HG03457 (cell line): ENCODE data around the gene MPHOSPH10.
"Not testable (repeated sequence)": the region's sequence is repeated elsewhere in the genome, so short reads cannot be mapped to it uniquely, and the experiment has no call there.

ENCODE experiments used
- ATAC-seq: cut with Tn5 transposase; IDR thresholded peaks from one replicate; pipeline ENCODE4 v1.9.1; 2021; ENCODE audit warnings: moderate number of reproducible peaks; ENCODE audit not compliant: unreplicated experiment

The MPHOSPH10 gene

DNA sequence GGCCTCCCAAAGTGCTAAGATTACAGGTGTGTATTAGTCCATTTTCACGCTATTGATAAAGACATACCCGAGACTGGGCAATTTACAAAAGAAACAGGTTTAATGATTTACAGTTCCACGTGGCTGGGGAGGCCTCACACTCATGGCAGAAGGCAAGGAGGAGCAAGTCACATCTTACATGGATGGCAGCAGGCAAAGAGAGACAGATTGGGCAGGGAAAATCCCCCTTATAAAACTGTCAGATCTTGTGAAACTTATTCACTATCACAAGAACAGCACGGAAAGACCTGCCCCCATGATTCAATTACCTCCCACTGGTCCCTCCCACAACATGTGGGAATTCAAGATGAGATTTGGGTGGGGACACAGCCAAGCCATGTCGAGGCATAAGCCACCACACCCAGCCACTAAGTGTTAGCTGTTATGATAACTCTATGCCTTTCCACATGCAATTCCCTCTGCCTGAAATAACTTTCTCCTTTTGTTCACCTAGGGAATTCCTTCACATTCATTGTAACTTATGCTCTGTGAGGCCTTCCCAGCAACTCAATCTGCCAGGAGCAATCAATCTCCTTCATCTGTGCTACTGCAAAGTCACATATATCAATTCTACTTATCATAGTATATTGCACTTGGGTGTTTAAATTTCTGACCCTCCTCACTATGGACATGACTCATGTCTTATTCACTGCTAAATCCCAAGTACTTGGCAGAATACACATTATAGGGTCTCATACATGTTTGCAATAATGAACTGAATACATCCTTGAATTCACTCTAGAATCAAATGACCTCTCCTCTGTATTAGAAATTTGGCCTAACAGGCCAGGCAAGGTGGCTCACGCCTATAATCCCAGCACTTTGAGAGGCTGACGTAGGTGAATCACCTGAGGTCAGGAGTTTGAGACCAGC is 7.8 kb upstream of the MPHOSPH10 start:
- no peak for ATAC-seq

- no peak for ATAC-seq
These were observed 4.7 kb upstream of the MPHOSPH10 start for GRCh38 chr2:71125506-71126294.

GRCh38 chr2:71126957-71127356 is 3.5 kb upstream of the MPHOSPH10 start:
- ATAC-seq, result no peak

- ATAC-seq, result no peak
These were observed 1.1 kb upstream of the MPHOSPH10 start for GRCh38 chr2:71129114-71129901.

GRCh38 chr2:71129902-71130151 is 607 bp upstream of the MPHOSPH10 start:
- peak; percentile 36 for ATAC-seq

DNA sequence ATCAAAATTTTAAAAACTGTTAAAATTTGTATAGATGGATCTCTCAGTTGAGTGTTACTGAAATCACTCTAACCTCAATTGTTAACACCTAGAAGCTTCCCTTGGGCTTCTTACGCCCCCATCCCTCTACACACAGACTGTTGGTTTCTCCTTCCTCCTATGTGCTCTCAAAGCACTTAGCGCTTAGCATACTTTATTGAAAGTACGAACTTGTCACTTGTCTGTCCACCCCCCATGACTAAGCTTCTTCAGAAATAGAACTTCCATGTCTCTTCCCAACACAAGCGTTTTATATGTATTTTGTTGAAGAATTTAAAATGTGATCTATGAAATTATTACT is 441 bp downstream of the MPHOSPH10 start:
- peak; percentile 13 for ATAC-seq

DNA sequence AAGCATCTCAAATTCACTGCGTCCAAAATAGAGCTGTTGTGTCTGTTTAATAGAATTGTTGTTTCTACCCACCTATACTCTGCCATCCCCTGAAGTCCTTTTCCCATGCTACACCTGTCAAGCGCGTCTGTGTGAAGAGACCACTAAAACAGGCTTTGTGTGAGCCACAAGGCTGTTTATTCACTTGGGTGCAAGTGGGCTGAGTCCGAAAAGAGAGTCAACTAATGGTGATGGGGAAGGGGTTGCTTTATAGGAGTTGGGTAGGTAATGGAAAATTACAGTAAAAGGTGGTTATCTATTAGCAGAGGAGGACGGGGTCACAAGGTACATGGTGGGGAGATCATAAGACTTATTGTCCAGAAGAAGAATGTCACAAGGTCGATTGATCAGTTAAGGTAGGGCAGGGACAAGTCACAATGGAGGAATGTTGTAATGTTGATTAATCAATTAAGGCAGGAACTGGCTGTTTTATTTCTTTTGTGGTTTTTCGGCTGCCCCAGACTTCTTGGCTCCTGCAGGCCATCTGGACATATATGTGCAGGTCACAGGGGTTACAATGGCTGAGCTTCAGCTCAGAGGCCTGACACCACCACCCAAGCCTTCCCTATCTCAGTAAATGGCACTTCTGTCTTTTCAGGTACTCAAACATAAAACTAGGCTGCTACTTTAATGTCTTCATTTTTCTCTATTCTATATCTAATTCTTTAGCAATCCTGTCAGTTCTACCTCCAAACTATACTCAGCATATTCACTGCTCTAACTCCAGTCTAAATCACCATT is 1.1 kb downstream of the MPHOSPH10 start:
- not testable (repeated sequence) for ATAC-seq

DNA sequence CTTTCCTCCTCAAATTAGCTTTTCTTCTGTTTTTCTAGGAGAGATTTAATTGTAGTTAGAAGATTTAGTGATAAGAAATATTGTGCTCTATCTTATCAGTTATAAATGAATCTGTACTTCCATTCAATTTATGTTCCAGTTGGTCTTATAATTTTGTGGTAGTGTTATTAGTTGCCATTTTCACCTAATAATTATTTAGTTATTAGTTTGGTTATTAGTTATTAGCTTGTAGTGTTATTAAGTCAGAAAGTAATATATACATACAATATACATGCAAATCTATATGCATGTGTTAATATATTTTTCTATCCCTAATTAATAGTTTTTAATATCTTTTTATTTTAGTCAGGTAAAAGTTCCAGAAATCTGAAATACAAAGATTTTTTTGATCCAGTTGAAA is 3.2 kb downstream of the MPHOSPH10 start:
- no peak for ATAC-seq

GRCh38 chr2:71136174-71136573 is 5.7 kb downstream of the MPHOSPH10 start:
- ATAC-seq, result no peak

DNA sequence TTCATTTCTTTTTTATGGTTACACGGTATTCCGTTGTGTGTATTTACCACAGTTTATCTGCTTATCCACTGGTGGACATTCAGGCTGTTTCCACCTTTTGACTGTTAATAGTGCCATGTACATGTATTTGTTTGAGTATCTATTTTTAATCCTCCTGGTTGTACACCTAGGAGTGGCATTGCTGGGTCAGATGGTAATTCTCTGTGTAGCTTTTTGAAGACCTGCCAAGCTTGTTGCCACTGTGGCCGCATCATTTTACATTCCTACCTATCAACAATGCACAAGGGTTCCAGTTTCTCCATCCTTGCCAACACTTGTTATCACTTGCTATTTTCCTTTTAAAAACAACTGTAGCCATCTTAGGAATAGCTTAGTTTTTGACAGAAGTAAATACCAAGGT is 13.3 kb downstream of the MPHOSPH10 start:
- ATAC-seq, result no peak

GRCh38 chr2:71148506-71149063 is 18.2 kb downstream of the MPHOSPH10 start:
- ATAC-seq, result no peak

DNA sequence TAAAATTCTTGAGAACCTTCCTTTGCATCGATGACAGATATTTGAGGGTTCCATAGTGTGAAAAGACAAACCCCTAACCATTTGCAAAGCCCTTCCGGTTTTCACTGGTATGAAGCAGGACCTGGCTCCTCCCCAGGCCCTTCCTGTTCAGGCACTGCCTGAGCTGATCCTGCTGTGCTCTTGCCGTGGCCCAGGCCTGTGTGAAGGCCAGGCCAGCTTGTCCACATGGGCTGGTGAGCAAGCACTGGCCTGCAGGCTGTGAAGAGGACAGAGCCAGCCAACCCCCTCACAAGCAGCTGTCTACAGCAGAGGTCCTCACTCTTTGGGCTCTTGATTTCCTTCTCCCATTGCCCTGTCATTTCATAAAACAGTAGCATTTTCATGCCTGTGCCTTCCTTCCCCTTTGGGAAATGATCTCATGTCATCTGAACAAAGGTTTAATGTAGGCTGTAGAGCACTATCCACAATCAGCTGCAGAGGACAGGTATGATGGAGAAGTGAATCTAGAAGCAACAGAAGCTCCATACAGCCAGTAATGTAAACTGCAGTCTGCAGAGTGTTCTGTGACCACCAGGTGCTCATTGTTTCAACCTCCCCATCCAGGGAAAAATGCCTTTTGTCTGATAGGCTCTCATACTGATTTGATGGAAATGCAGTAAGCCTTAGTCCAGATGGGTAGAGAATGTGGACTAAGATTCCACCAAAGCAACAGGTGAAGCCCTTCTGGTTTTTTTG is 19.8 kb downstream of the MPHOSPH10 start:
- ATAC-seq, result no peak

DNA sequence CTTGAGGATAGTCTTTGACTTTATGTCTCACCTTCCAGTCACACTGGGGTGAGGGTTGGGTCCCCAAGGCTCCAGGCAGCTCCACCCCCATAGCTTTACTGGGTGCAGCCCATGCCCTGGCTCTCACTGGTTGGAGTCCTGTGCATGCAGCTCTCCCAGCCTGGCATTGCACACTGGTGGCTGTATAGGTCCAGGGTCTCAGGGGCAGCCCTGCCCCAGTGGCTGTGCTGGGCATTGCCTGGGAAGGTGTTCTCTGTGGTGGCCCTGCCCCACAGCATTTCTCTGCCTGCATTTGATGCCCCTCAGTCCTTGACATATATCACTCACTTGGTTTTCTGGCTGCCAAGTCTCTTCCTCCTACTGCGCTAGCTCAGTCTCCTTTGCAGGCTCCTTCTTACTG is 21.2 kb downstream of the MPHOSPH10 start:
- no peak for ATAC-seq

DNA sequence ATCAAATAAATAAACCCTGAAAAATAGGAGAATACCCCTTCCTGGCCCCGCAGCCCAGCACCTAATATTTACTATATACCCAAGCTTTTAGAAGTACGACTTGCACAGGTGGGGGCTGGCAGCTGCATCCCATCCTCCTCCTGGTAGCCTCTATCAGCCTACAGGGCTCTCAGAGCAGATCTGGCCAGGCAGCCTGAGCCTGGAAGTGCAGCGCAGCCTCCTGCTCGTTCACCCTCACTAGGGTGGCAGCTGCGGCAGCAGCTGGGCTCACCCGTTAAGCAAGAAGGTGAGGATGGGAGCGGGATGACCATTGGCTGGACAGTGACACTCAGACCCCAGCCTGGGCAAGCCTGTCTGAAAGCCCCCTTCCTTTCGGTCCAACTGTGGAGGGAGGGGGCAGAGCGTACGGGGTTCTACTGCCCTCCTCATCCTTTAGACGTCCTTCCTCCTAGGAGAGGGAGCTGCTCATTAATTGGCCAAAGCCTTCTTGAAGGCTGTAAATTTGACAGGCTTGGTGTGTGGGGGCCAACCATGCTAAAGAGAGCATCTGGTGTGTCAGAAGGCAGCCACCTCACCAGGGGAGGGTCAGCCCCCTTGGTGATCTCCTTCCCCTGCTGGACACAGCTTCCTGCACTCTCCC is 23.3 kb downstream of the MPHOSPH10 start:
- no peak for ATAC-seq

DNA sequence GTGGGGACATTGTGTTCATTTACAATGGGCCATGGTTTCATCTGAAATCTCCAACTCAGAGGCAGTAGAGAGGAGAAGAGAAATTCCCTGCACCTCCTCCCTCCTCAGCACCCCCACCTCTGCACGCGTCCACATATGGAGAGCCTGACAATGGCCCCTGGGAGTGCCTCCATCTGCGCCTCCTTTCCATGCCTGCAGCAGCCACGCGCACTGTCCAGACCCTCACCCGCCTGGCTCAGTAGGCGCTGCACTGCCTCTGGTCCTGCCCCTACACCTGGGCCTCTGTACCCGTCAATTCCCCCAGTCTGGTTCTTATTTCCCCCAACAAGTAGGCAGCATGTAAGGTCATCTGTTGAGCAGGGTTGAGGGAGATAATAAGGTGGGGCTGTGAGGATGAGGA is 23.8 kb downstream of the MPHOSPH10 start:
- ATAC-seq, result no peak

DNA sequence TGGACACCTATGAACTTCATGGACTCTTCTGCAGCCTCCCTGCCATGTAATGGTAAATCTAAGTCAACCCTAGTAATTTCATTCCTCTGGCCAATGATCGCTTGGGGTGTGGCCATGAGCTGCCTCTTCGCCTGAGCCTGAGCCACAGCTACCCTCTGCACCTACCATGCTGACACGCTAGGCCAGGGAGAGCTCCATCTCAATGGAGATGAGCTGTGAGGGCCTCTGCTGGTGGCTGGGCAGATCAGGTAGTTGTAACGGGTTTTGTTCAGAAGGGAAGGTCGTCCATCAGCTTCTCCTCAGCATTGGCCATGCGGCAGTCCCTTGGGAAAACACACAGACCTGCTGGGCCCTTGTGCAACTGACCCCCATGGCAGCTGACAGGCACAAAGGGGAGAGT is 24.4 kb downstream of the MPHOSPH10 start:
- no peak for ATAC-seq

DNA sequence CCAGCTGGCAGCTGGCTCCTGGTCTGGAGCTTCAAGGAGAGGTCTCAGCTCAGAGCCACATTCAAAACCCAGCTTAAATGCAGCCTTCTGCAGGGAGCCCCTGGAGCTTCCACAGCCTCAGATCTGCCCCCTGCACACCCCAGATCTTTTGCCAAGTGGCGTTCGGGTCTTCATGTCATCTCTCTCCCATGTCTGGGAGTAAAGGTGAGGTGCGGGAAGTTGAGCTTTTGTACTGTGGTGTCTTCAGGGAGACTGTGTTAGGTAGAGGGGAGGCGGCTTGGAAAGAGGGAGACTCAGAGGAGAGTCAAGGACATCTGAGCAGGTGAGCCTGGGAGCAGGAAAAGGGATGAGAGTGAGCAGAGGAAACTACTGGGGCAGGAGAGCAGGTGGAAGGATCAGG is 25.4 kb downstream of the MPHOSPH10 start:
- no peak for ATAC-seq

GRCh38 chr2:71156573-71156972 is 26.1 kb downstream of the MPHOSPH10 start:
- no peak for ATAC-seq

DNA sequence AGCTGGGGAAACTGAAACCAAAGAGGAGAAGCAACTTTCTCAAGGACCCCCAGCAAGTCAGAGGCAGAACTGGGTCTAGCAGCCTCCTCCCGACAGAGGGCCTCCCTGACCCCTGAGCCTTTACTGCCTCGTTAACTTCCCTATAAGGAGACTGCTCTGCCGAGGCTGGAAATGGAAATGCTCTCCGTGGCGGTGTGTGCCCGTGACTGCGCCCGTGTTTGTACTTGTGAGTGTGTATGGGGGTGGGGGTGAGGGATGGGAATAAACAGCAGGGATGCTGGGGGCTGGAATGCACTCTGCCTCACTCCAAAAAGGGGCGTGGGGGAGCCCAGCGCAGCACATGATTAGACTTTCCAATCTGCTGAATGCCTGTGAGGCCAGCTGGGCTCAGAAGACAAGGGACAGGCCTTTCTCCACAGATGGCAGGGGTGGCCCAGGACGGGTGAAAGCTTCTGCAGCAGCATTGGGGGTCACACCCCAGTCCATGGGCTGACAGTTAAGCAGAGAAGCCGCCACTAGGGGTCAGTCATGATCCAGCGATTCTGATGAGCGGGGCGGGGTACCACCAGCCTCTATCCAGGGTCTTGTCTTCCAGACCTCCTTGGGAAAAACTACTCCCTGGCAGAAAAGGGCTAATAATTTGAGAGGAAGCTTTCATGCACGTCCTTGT is 26.8 kb downstream of the MPHOSPH10 start:
- ATAC-seq, result no peak
